ENCODE results near the gene SOX4. TPM values are rescaled to one million over a fixed set of nuclear protein-coding genes. Genes with fewer than 3 reads are reported as not detected.
"Not testable (repeated sequence)": the region's sequence is repeated elsewhere in the genome, so short reads cannot be mapped to it uniquely, and the experiment has no call there.

Gene SOX4
- total RNA-seq: 60.2 and 73.5 TPM in 2 replicates

DNA sequence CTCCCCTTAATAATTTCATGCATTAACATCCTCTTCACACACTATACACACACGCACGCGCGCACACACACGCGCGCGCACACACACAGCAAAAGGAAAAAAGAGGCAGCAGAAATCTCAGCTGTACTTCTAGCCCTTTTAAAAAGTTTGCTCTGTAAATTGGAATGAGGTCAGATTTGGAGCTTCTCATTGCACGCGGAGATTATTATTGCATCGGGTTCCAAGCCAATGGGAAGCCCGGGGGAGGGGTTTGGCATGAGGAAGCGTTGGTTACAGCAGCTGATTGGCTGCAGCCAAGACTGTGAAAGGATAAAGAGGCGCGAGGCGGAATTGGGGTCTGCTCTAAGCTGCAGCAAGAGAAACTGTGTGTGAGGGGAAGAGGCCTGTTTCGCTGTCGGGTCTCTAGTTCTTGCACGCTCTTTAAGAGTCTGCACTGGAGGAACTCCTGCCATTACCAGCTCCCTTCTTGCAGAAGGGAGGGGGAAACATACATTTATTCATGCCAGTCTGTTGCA, at the start of gene SOX4:
Gene SOX4, plus strand, starts transcription at position 340 of the 515 bp plus-strand sequence. CDS start 784 bp downstream, outside the sequence.
- DNase-seq: peak; percentile 99

DNA sequence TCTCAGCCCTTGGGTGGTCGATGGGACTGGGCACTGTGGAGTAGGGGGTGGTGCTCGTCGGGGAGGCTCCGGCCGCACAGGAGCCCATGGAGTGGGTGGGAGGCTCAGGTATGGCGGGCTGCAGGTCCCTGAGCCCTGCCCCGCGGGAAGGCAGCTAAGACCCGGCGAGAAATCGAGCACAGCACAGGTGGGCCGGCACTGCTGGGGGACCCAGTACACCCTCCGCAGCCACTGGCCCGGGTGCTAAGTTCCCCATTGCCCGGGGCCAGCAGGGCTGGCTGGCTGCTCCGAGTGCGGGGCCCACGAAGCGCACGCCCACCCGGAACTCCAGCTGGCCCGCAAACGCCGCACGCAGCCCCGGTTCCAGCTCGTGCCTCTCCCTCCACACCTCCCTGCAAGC, 41.3 kb upstream of the SOX4 start:
- not testable (repeated sequence) for DNase-seq

DNA sequence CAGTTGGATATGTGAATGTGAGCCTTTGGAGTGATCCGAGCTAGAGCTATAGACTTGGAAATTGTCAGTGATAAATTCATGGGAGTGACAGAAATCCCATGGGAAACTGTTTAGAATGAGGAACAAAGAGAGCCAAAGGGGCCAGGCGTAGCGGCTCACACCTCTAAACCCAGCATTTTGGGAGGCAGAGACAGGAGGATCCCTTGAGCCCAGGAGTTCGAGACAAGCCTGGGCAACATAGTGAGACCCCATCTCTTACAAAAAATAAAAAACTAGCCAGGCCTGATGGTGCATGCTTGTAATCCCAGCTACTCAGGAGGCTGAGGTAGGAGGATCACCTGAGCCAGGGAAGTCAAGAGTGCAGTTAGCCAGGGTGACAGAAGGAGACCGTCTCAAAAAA, 39.3 kb upstream of the SOX4 start:
- DNase-seq: no peak

DNA sequence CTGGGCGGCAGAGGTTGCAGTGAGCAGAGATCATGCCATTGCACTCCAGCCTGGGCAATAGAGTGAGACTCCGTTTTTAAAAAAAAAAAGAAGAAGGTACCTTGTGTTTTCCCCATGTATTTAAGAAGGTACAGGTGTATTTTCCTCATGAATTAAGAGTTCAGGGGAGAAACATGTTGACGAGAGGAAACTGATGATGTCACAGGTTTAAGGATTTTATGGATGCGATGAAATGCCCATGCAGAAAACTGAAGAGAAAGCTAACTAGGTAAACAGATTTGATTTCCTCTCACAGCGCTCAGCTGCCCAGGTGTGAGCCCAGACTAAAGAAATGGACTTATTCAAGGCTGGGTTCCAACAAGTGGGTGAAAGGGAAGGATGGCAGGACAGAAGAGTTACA, 38.4 kb upstream of the SOX4 start:
- DNase-seq: no peak

DNA sequence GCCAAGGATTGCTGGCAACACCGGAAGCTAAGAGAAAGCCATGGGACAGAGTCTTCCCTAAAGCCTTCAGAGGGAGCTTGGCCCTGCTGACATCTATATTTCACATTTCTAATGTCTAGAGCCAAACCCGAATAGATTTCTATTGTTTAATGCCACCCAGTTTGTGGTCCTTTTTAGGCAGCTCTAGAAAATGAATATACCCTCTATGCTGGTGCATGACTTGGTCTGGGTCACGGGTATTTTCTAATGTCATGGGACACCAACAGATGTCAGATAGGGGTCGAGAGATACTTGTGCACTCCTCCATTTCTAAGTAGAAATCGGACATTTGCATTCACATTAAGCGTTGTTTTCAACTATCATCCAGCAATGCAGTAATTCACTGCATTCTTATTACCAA, 37.0 kb upstream of the SOX4 start:
- DNase-seq: no peak

DNA sequence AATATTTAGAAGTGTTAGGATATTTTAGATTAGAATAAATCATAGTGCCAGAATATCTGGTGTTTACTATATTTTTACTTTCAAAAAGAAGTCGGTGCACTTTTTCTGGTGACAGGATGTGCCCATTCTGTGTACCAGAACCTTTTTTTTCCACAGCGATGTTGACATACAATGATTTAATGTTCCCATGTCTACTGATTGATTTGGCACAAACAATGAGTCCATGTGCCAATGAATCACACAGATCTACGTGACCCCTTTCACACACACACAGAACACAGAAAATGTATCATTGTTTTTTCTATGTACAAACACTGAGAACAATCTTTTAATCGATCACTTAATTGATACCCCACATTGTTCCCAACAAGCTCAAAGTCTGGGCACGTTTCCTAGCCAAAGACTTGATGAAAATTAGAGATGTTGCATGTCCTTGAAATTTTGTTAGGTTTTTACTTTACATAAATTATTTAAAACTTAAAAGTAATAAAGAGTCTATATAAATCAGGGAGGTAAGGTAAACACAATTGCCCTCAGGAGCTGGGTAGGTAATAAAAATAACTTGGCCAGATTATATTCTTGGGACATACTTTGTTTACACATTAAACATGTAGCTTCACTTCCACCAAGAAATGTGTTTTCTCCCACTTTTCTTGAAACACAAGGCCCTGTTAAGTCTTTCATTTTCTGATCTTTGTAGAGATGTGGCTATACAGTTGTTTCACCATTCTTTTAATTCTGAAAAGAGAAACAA, 36.4 kb upstream of the SOX4 start:
- DNase-seq: peak; percentile 71

DNA sequence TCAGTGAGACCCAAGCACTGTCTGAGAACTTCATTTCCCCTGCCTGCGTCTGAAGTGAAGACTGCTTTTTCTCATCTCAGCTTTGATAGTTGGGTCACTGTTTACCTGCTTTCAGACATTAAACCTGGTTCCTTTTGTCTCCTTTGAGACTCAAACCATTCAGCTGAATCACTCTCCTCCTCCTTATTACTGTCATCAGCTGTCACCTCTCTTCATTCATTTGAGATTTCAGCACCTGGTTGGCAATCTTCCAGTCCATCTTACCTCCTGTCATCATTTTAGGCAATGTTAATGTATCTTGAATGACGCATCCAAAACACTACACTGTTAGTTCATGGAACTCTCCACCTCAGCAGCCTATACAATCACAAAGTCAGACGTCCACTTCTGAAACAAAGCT, 34.3 kb upstream of the SOX4 start:
- DNase-seq: no peak

DNA sequence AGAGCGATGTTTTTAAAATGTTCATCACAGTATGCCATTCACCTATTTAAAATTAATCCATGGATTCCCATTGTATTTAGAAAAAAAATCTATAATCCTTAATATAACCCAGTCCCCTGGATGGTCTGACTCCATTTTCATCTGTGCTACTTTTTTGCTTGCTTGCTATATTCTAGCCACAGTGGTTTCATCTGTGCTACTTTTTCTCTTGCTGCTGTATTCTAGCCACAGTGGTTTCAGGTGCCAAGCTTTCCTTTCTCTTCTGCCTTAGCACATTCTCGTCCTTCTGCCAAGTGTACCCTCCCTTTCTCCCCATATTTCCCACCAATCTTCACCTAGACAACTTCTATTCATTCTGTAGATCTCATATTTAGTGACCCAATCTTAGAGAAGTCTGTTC, 33.3 kb upstream of the SOX4 start:
- DNase-seq: no peak

DNA sequence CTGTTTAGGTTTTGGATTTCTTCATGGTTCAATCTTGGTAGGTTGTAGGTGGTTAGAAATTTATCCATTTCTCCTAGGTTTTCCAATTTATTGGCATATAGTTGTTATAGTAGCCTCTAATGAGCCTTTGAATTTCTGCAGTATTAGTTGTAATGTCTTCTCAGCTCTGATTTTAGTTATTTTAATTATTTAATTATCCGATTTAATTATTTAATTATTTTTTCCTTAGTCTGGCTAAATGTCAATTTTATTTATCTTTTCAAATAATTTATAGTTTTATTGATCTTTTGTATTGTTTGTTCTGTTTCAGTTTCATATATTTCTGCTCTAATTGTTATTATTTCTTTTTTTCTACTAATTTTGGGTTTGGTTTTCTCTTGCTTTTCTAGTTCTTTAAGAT, 28.1 kb upstream of the SOX4 start:
- no peak for DNase-seq

DNA sequence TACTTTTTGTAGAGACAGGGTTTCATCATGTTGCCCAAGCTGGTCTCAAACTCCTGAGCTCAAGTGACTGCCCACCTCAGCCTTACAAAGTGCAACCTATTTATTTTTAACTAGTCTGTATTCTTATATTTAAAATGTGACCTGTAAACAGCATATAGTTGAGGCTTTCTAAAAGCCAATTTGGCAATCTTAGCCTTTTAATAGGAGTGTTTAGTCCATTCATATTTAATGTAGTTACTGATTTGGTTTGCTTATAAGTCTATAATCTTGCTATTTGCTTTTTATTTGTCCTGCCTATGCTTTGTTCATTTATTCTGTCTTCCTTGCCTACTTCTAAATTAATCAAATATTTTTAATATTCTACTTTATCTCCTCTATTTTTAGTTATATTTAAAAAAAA, 15.0 kb upstream of the SOX4 start:
- DNase-seq: no peak

DNA sequence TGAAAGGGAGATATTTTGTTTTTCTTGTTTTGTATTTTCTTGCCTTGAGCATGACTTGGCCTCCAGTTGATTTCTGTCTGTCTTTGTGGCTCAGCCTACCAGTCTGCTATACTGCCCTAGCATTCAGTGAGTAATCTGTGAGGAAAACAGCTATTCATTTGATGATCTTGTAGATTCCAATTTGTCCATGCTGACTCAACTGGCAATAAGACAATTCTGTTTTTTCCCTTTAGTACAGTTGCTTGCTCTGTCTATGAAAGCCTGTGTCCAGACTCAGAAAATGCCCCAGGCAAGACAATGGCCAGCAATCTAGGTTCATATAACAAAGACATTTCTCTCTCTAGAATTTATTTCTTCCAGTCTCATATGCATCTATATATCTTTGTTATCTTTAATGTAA, 10.9 kb upstream of the SOX4 start:
- peak; percentile 36 for DNase-seq

DNA sequence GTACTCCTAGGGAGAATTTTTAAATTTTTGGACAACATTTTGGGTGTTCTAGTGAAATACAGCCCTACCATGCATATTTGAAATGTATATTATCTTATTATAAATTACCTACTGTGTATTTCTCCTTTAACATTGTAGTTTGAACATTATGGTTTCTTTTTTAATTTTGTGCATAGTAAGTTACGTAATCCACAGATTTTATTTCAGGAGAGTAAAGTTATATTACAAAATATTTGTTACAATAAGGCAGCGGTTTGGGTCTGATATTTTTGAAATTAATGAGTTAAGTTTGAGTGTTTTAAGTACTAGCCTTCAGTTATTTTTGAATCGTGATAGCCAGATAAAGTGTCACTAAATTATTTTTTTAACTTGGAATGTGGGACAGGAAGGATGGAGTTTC, 7.3 kb upstream of the SOX4 start:
- DNase-seq: no peak

DNA sequence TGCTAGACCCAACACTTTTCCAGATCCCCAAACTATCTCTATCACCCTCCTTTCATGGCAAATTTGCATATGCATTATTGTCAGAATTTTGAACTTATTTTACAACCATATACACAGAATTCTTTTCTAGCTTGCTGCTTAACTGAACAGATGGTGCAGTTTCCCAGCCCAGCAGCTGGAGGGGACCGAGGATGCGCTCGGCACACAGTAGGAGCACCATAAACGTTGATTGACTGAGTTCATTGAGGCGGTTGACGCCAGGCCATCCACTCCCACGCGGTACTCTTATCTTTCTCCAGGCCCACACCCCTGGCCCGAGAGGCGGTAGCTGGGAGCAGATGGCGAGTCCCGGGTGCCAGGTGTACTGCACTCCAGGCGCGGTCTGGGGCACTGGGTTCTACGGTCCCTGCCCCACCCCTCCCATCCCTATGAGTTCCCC, 6.8 kb upstream of the SOX4 start:
- DNase-seq: no peak

DNA sequence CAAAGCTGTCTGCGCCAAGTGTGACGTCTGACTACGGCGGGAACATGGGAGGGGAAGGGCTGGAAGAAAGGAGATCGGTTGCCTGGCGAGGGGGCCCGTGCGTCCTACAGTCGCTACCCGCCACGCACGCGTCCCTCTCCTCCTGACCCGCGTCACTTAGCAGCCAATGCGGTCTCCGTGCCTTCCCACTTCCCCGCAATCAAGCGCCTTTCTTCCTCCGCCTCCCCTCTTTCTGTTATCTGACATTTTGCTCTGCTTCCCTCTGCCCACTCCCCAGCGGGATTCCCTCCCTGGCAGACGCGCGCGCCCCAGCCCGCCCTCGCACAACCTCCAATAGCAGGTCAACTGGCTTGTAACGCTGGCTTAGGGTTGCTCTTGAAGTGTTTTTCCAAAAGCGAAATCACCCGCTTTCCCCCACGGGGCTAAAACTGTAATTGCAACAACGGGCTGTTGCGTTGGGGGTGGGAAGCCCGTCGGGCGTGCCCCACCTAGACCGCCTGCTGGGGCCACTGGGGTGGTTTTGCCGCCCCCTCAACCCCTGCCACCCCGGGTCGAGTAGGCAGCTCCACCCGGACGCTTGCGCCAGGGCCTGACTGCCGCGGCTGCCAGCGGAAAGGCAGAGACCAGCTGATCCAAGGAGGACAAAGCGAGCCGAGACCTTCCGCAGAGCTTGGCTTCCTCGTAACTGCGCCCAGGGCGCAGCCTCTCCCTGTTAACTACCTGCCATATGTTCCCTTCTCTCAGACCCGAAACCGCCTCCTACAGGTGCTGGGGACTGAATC, 6.2 kb upstream of the SOX4 start:
- DNase-seq: peak; percentile 80

DNA sequence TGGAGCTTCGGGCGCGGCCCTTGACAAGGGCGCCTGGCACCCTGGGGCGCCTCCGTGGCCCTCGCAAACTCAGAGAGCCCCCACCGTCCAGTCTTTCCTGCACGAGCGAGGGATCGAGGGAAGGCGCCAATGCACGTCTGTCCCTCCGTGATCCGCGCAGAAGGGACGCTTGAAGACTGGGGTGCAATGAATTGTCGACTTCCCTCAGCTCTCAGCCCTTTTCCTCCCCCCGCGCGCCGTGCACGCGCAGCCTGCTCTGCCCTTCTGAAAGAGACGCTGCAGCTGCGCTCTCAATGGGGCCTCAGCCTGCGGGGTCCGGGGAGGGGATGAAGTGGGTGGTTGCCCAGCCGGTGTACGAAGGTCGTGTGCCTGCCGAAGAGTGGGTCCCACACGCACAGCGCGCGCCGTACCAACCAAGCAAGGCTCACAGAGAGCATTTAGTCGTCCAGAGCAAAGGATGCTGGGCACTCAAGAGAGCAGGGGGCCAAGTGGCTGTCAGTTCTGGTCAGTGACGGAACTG, 5.5 kb upstream of the SOX4 start:
- DNase-seq: peak; percentile 74

DNA sequence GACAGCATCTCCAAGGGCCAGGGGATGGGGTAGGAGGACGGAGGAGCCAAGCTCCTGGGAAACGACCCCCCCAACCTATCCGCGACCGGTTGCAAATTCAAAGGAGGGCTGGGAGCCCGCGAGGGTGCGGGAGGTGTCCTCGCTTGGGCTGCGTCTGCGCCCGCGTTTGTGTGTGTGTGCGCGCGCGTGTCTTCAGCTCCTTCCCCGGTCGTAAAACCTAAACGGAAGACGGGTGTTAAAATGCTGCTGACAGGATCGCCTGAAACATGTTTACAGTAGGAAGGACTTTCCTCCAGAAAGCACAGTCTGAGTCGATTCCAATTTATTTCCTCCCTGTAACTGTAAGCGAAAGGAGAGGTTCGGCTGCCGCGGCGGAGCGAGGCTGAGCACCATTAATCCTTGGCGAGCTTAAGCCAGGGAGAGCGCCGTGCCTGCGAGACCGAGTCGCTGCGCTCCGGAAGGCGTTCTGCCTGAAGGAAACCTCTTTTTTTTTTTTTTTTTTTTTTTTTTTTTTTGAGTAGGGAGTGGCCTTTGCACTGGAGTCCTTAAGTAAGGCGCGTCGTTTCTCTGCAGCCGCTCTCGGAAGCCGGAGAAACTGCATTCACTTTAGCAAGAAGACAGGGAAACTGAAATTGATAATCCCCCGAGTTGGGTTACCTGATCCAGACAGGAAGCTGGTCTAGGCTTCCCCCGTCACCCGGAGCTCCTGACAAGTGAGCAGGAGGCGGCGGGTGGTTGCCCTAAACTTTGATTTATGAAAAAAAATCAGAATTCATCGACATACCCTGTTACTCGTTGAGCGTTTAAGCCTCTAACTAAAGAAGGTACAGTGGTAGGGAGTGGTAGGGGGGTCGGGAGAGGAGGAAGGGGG, 4.8 kb upstream of the SOX4 start:
- DNase-seq: peak; percentile 92

DNA sequence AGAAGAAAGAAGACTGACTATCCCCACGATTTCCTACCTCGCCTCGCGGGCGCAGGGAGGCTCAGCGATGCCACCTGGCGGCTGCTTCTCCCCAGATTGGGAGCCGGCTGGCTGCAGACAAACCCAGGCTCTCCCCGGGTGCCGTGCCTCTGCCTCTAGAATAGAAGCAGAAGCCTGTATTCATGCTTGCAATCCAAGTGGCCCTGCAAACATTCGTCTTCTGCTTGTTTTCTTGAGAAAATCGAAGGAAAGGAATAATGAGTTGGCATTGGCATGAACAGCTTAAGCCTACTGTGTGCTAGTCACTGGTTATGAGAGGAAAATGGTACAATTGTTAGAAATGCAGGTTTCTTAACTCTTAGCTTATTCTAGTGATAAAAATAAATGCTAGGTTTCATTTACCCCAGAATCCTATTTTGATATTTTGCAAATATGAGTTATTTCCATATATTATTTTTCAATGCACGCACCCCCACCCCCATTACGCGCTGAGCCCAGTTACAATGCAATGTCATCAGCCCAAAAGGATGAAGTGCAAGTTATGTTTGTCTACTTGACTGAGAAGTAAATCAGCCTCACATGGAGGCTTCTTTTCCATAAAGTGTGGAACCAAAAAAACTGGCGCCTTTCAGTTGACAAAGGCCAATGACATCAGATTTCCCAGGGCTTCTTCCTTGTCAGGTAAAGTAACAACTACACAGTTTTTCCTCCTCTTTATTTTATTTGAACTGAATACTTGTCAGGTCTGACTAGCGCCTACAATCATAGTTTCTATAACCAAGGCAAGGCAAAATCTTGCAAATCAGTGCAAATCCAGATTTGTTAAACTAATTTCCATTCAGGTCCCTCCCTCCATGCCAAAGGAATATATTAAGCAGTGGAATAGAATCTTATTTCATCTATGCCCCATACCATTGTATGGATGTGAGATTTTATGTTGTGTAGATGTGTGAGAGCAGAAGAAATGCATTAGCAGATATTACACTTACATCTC, 3.9 kb upstream of the SOX4 start:
- peak; percentile 90 for DNase-seq

DNA sequence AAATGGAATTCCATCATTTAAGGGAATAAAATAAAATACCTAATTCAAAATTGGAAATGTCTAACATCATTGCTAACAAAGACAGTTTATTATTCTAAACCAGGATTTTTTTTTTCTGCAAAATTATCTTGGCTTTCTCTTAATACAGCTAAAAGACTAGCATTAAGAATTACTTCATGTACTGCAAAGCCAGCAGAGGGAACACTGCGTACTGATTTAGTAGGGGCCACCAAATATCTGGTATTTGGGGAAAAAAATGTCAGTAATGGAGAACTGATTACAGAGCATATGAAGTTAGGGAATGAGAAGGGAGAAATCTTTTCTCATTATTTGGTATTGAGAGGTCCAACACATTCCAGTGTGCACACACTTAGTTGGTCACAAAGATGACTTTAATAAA, 3.2 kb upstream of the SOX4 start:
- no peak for DNase-seq

DNA sequence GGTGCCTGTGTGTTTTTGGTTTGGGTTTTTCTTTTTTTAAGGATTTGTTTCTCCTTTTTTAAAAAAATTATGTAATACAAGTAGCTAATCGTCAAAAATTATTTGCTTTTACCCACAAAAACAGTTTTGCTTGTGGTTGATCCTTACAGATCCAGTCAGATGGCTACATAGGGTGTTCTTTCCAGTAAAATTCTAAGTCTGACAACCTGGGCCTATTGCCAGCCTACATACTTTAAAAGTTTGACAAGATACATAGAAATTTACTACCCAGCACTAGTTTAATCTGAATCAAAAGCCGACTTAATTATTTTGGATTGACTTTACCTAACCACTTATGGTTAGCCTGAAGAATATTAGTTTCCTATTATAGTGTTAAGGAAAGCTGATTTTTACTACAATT, 2.1 kb upstream of the SOX4 start:
- no peak for DNase-seq

DNA sequence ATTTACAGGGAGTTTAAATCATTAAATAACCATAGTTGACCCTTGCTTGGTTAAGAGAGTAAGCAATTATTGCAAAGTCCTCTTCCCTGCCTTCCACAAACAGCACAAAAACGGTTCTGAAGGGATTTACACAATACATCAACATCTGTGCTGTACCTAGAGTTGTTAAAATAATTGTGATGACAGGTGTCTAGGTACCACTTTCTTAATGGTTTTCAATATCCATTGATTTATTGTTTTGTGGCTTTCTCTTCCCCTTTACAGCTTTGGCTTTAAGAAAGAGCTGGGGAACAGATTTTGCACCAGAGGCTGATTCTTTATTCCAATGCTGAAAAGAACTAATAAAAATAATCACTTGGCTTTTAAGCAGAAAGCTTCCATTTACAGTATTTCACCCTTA, 598 bp upstream of the SOX4 start:
- no peak for DNase-seq

DNA sequence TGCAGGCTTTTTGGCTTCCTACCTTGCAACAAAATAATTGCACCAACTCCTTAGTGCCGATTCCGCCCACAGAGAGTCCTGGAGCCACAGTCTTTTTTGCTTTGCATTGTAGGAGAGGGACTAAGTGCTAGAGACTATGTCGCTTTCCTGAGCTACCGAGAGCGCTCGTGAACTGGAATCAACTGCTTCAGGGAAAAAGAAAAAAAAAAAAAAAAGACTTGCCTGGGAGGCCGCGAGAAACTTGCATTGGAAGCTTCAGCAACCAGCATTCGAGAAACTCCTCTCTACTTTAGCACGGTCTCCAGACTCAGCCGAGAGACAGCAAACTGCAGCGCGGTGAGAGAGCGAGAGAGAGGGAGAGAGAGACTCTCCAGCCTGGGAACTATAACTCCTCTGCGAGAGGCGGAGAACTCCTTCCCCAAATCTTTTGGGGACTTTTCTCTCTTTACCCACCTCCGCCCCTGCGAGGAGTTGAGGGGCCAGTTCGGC, 420 bp downstream of the SOX4 start:
- peak; percentile 69 for DNase-seq
